GM23338 (cell line): ENCODE results near the gene CDHR3. TPM values are rescaled to one million over a fixed set of nuclear protein-coding genes. Genes with fewer than 3 reads are reported as not detected.

Source experiments
- ATAC-seq: fragments of 200-7000 bp; cut with Tn5 transposase; 3 replicates; pipeline ENCODE4 v1.9.1; 2020
- DNase-seq: peaks from one replicate; pipeline ENCODE4 v3.0.0-alpha.2; 2015; ENCODE audit warnings: low spot score
- H2AFZ ChIP-seq: fragments of 200-600 bp; sonication (generic); 2 replicates; pipeline ENCODE4 v1.8.0; 2016; ENCODE audit warnings: antibody characterized with exemption, mild to moderate bottlenecking, moderate library complexity
- H3F3A ChIP-seq: fragments of 200-600 bp; sonication (generic); replicated peaks from 2 replicates; pipeline ENCODE4 v1.8.0; 2017; ENCODE audit warnings: antibody characterized with exemption, mixed run types, low read depth
- H3K27ac ChIP-seq: fragments of 200-600 bp; sonication (generic); 2 replicates; pipeline ENCODE4 v1.6.1; 2016; ENCODE audit warnings: low read depth
- H3K27me3 ChIP-seq: fragments of 200-600 bp; sonication (generic); 2 replicates; pipeline ENCODE4 v1.8.0; 2016; ENCODE audit warnings: mild to moderate bottlenecking, mixed run types, moderate library complexity; ENCODE audit not compliant: insufficient read depth
- H3K36me3 ChIP-seq: fragments of 200-600 bp; sonication (generic); 2 replicates; pipeline ENCODE4 v1.8.0; 2016; ENCODE audit warnings: mild to moderate bottlenecking; ENCODE audit not compliant: insufficient read depth
- H3K4me1 ChIP-seq: fragments of 200-600 bp; sonication (generic); 2 replicates; pipeline ENCODE4 v1.8.0; 2016; ENCODE audit warnings: mild to moderate bottlenecking, moderate library complexity; ENCODE audit not compliant: insufficient read depth
- H3K4me2 ChIP-seq: fragments of 200-600 bp; sonication (generic); 2 replicates; pipeline ENCODE4 v1.7.1; 2017; ENCODE audit warnings: mixed run types
- H3K4me3 ChIP-seq: fragments of 200-600 bp; sonication (generic); 2 replicates; pipeline ENCODE4 v1.6.1; 2016; ENCODE audit warnings: mixed run types
- H3K79me2 ChIP-seq: fragments of 200-600 bp; sonication (generic); replicated peaks from 2 replicates; pipeline ENCODE4 v1.8.0; 2017; ENCODE audit warnings: mild to moderate bottlenecking; ENCODE audit not compliant: insufficient read depth
- H3K9me2 ChIP-seq: fragments of 200-600 bp; sonication (generic); 2 replicates; pipeline ENCODE4 v1.8.0; 2017; ENCODE audit not compliant: insufficient read depth
- H4K20me1 ChIP-seq: fragments of 200-600 bp; sonication (generic); replicated peaks from 2 replicates; pipeline ENCODE4 v1.8.0; 2017; ENCODE audit warnings: mild to moderate bottlenecking; ENCODE audit not compliant: insufficient read depth
- H3K27ac Mint-ChIP-seq: 2 replicates; pipeline ENCODE4 v1.8.0; 2020; ENCODE audit warnings: inconsistent platforms, mild to moderate bottlenecking, moderate library complexity, mixed read lengths
- H3K27me3 Mint-ChIP-seq: 3 replicates; pipeline ENCODE4 v1.8.0; 2022; ENCODE audit warnings: low read depth, mild to moderate bottlenecking, moderate library complexity, mixed read lengths, inconsistent platforms; ENCODE audit not compliant: insufficient read depth, poor library complexity
- H3K36me3 Mint-ChIP-seq: 3 replicates; pipeline ENCODE4 v1.8.0; 2021; ENCODE audit warnings: low read depth, mild to moderate bottlenecking, inconsistent platforms, moderate library complexity, mixed read lengths
- H3K4me1 Mint-ChIP-seq: 3 replicates; pipeline ENCODE4 v1.8.0; 2020; ENCODE audit warnings: mild to moderate bottlenecking, inconsistent platforms, mixed read lengths
- H3K4me3 Mint-ChIP-seq: 3 replicates; pipeline ENCODE4 v1.8.0; 2021; ENCODE audit warnings: moderate library complexity, mild to moderate bottlenecking, inconsistent platforms, mixed read lengths
- H3K9me3 Mint-ChIP-seq: 3 replicates; pipeline ENCODE4 v1.8.0; 2020; ENCODE audit warnings: moderate library complexity, mild to moderate bottlenecking, inconsistent platforms, mixed read lengths
- CREB1 ChIP-seq: fragments of 250-450 bp; sonication (Bioruptor Pico); IDR thresholded peaks from 2 replicates; pipeline ENCODE4 v1.5.0; 2020; ENCODE audit warnings: low read depth, mild to moderate bottlenecking, moderate library complexity
- CTCF ChIP-seq, 2 experiments: fragments of 200-600 bp in 1 of 2; sonication (generic) in 1 of 2; conservative IDR thresholded peaks; 2 replicates each; pipeline versions ENCODE4 v1.5.1 to v1.6.1; 2016 to 2017; ENCODE audit warnings: antibody characterized with exemption in 2 of 2, low read depth in 2 of 2, mild to moderate bottlenecking in 2 of 2, moderate library complexity in 1 of 2
- REST ChIP-seq: IDR thresholded peaks from one replicate; pipeline ENCODE4 v1.6.1; 2018; ENCODE audit warnings: antibody characterized with exemption; ENCODE audit not compliant: unreplicated experiment
- ZNF331 ChIP-seq: fragments of 250-450 bp; sonication (Bioruptor Pico); IDR thresholded peaks from 2 replicates; pipeline ENCODE4 v1.5.0; 2020; ENCODE audit warnings: low read depth, mild to moderate bottlenecking, moderate library complexity
- polyA plus RNA-seq: library from polyadenylated mRNA; unstranded; fragments of >200 nt; fragmentation: Nextera tagmentation; extraction: Ambion mirVana; gene quantifications from 2 replicates; pipeline ENCODE4 v1.2.1, GENCODE V29; 2016
- total RNA-seq: library from RNA; depleted of rRNA; stranded (reverse); fragments of >200 nt; shearing (Covaris generic); gene quantifications from 2 replicates; pipeline ENCODE4 v1.2.3, GENCODE V29; 2014

The CDHR3 gene
- total and polyA plus RNA-seq, 2 experiments from 2014 or later = 5.1 to 12.2 TPM

- no peak for TF ChIP-seq REST
- TF ChIP-seq CREB1 (CRISPR knock-in tag) = no peak
These were observed 113.5 kb downstream of the CDHR3 start (continued) for GRCh38 chr7:106076537-106076936.

- ATAC-seq = peak; percentile 49
- peaks cover 4% of the 10 kb centered on the region for H3K27me3 Mint-ChIP-seq
These were observed 117.4 kb downstream of the CDHR3 start for GRCh38 chr7:106080300-106080987.

More at GRCh38 chr7:106080300-106080987, 117.4 kb downstream of the CDHR3 start:
- H3K9me3 Mint-ChIP-seq = no peaks in the 10 kb centered on the region
- Histone ChIP-seq H3K79me2 (no peaks in the 10 kb centered on the region), H2AFZ (no peak overlapping the region), H3K27ac (no peak overlapping the region), H3K36me3 (no peaks in the 10 kb centered on the region), H3K4me3 (no peak overlapping the region), H4K20me1 (no peaks in the 10 kb centered on the region), H3K27me3 (no peaks in the 10 kb centered on the region), H3K4me2 (no peak overlapping the region), H3K4me1 (no peaks in the 10 kb centered on the region), H3K9me2 (no peaks in the 10 kb centered on the region), H3F3A (no peaks in the 10 kb centered on the region)
- no peak for DNase-seq
- TF ChIP-seq CREB1 (CRISPR knock-in tag) = no peak
- TF ChIP-seq ZNF331 = no peak
- TF ChIP-seq CTCF (conservative IDR thresholded peaks at IDR 0.05; ENCODE audit: low read depth in 2 of 2) = no peak
- H3K36me3 Mint-ChIP-seq = no peaks in the 10 kb centered on the region
- no peak overlapping the region for H3K27ac Mint-ChIP-seq
- no peaks in the 10 kb centered on the region for H3K4me1 Mint-ChIP-seq
- H3K4me3 Mint-ChIP-seq = no peak overlapping the region
